GM13977 (cell line): Measurements from ENCODE around the gene CNTNAP1.

ENCODE experiments used
- DNase-seq: peaks from one replicate; pipeline ENCODE4 v3.0.0; 2012; ENCODE audit warnings: low spot score
- in situ Hi-C: fragments of 300-500 bp; cut with MboI; formaldehyde crosslinking; loops from one replicate; pipeline ENCODE4 v1.12.0; 2022; ENCODE audit warnings: low sequenced_read_pairs, low pct_unique_long_range_greater_than_20kb, mixed read lengths, inconsistent platforms; ENCODE audit not compliant: unreplicated experiment
- TF ChIP-seq, protein P1 (sequence below): IDR thresholded peaks from 2 replicates; pipeline ENCODE4 v1.5.1; 2012; ENCODE audit warnings: mild to moderate bottlenecking, control low read depth; ENCODE audit not compliant: insufficient read depth; ENCODE audit errors: extremely low read depth, missing control alignments

CNTNAP1 gene

DNA sequence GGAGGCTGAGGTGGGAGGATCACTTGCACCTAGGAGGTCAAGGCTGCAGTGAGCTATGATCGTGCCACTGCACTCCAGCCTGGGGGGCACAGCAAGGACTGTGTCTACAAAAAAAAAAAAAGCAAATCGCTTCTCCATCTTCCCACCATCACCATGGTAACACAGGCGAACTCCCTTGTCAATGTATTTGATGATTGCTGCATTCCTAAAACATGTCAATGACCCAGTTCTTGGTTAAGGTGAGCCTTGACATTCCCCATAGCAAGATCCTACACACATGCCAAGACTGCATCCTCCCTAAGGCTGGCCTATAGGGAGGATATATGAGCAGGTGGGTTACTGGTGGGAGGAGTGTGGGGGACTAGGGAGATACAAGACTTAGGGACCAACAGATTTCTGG, 12.2 kb downstream of the CNTNAP1 start:
- TF ChIP-seq, protein P1, sequence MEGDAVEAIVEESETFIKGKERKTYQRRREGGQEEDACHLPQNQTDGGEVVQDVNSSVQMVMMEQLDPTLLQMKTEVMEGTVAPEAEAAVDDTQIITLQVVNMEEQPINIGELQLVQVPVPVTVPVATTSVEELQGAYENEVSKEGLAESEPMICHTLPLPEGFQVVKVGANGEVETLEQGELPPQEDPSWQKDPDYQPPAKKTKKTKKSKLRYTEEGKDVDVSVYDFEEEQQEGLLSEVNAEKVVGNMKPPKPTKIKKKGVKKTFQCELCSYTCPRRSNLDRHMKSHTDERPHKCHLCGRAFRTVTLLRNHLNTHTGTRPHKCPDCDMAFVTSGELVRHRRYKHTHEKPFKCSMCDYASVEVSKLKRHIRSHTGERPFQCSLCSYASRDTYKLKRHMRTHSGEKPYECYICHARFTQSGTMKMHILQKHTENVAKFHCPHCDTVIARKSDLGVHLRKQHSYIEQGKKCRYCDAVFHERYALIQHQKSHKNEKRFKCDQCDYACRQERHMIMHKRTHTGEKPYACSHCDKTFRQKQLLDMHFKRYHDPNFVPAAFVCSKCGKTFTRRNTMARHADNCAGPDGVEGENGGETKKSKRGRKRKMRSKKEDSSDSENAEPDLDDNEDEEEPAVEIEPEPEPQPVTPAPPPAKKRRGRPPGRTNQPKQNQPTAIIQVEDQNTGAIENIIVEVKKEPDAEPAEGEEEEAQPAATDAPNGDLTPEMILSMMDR = no peak
- DNase-seq = peak; percentile 3
- in situ Hi-C loops = no loop called here

DNA sequence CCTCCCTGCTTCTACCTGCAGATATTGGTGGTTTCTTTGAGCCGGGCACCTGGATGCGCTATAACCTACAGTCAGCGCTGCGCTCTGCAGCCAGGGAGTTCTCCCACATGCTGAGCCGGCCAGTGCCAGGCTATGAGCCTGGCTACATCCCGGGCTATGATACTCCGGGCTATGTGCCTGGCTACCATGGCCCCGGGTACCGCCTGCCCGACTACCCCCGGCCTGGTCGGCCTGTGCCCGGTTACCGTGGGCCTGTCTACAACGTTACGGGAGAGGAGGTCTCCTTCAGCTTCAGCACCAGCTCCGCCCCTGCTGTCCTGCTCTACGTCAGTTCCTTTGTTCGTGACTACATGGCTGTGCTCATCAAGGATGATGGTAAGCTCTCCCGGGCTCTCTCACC, 13.2 kb downstream of the CNTNAP1 start:
- peak; percentile 5 for DNase-seq
- in situ Hi-C loops = no loop called here
- TF ChIP-seq, protein P1 = no peak

DNA sequence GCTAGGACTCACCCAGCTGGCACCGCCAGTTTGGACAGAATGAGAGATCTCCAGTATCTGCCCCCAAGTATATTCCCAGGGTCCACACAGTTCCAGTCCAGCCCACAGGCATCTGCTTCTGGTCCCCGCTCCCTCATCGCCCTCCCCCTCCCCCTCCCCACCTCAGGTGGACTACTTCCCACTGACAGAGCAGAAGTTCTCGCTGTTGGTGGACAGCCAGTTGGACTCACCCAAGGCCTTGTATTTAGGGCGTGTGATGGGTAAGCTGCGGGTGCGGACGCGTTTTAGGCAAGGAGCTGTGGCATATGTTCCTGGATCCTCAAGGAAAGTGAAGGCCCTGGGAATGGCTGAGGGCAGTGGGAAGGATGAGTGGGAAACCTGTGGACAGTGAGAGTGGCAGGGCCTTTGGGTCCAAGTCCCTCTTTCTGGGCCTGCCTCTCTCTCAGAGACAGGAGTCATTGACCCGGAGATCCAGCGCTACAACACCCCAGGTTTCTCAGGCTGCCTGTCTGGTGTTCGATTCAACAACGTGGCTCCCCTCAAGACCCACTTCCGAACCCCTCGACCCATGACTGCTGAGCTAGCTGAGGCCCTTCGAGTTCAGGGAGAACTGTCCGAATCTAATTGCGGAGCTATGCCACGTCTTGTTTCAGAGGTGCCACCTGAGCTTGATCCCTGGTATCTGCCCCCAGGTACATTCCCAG, 14.9 kb downstream of the CNTNAP1 start:
- TF ChIP-seq, protein P1 = no peak
- in situ Hi-C loops = no loop called here
- peak; percentile 10 for DNase-seq

DNA sequence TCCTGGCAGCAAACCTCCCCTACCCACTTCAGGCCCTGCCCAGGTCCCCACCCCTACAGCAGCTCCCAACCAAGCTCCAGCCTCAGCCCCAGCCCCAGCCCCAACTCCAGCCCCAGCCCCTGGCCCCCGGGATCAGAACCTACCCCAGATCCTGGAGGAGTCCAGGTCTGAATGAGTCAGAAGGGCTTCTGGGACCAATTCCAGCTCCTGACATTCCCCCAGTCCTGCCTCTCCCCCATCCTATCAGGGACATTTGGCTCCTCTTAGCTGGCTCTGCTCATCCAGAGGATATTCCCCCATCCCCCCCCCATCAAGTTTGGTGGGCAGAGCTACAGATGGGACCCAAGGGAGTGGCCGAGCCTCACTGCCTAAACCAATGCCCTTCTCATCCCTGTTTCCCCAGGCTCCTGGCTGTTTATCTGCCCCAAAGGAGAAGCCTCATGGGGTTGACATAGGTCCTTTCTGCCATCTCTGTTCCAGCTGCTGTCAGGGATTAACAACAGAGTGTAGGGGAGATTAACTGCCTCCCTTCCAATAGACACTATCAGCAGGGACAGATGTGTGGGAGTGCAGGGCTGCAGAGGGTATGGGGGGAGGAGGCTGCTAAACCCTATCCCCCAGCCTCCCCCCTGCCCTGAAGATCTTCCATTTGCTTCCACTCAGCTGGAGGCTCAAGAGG, 16.5 kb downstream of the CNTNAP1 start:
- TF ChIP-seq, protein P1 = no peak
- DNase-seq = no peak
- in situ Hi-C loops = no loop called here

DNA sequence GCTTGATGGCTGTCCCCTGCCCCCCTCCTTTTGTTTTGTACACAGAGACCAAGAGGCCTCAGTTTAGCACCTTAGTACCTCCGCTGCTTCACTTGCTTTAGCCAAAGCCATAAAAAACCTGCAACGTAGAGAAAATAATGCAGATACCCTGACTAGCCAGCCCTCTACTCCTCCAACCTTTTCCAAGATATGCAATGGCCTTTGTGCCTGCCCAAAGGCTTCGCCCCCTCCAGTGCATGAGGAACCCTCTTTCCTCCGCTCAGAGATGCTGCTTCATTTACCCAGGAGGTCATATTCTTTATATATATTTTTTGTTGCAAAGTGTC, 17.0 kb downstream of the CNTNAP1 start:
- in situ Hi-C loops = no loop called here
- TF ChIP-seq, protein P1 = no peak

DNA sequence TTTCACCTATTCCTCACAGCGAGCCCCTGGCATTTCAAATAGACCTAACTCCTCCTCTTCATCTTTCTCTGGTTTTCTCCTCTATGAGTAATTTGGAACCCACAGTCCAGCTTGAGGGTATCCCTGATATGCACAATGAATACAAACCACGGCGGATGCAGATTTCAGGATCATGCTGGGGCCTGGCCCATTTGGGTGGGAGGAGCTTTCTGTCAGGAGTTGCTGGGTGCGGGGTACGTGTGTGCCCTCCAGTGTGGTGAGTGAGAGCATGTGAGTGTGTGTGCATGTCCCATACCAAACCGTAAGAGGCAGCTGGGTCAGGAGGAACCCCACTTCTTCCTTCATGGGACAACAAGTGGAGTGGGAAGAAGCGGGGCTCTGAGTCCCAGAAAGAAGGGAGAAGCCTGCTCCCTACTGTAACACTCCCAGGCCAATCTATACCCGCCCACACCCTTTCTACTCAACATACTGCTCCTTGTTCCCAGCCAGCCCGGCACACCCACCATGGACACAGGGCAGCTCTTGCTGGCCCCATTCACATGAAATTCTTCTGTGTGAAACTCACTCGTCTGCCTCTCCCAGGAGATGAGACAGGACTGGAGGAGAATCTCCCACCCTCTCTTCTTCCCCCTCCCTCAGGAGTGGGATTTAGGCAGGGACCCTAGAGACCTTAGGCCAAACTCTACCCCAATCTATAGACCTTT, 18.4 kb downstream of the CNTNAP1 start:
- TF ChIP-seq, protein P1 = no peak
- no peak for DNase-seq
- in situ Hi-C loops = no loop called here

More for the DNA sequence above, 17.0 kb downstream of the CNTNAP1 start:
- DNase-seq = no peak
